GM18868 (cell line): Measurements from ENCODE around the gene SYPL2.
A peak's percentile ranks its signal among the peaks of the same experiment; 100 is the strongest.

Experiments used
- ATAC-seq: cut with Tn5 transposase; IDR thresholded peaks from one replicate; pipeline ENCODE4 v1.9.1; 2021; ENCODE audit warnings: mild to moderate bottlenecking, moderate library complexity; ENCODE audit not compliant: unreplicated experiment

The SYPL2 gene

GRCh38 chr1:109490934-109491302 is 24.6 kb downstream of the SYPL2 start:
- no peak for ATAC-seq

GRCh38 chr1:109491372-109491771 is 25.0 kb downstream of the SYPL2 start:
- ATAC-seq = no peak

GRCh38 chr1:109492779-109493178 is 26.4 kb downstream of the SYPL2 start:
- no peak for ATAC-seq

- no peak for ATAC-seq
Observed at GRCh38 chr1:109493227-109493626, 26.9 kb downstream of the SYPL2 start.

GRCh38 chr1:109493805-109494539 is 27.6 kb downstream of the SYPL2 start, which contains the start of gene CYB561D1:
CYB561D1 (plus strand) TSS chr1:109494094; CDS start chr1:109494140, 46 bp downstream.
- peak; percentile 89 for ATAC-seq

- ATAC-seq = no peak
Observed at GRCh38 chr1:109495738-109496137, 29.4 kb downstream of the SYPL2 start.

GRCh38 chr1:109497449-109498160 is 31.3 kb downstream of the SYPL2 start:
- ATAC-seq = no peak

GRCh38 chr1:109498161-109498801 is 31.9 kb downstream of the SYPL2 start:
- no peak for ATAC-seq

- ATAC-seq = no peak
Observed at GRCh38 chr1:109499081-109499480, 32.7 kb downstream of the SYPL2 start.

GRCh38 chr1:109499661-109500536 is 33.6 kb downstream of the SYPL2 start:
- peak; percentile 45 for ATAC-seq

- ATAC-seq = no peak
Observed at GRCh38 chr1:109500941-109501381, 34.6 kb downstream of the SYPL2 start.

GRCh38 chr1:109501644-109502363 is 35.5 kb downstream of the SYPL2 start:
- no peak for ATAC-seq

GRCh38 chr1:109502364-109502851 is 36.1 kb downstream of the SYPL2 start:
- no peak for ATAC-seq

GRCh38 chr1:109503935-109504334 is 37.6 kb downstream of the SYPL2 start:
- no peak for ATAC-seq

- ATAC-seq = no peak
Observed at GRCh38 chr1:109504974-109505373, 38.6 kb downstream of the SYPL2 start.

- ATAC-seq = no peak
Observed at GRCh38 chr1:109508001-109508872, 41.9 kb downstream of the SYPL2 start.

- ATAC-seq = no peak
Observed at GRCh38 chr1:109508873-109509175, 42.5 kb downstream of the SYPL2 start.

GRCh38 chr1:109509176-109510134 is 43.1 kb downstream of the SYPL2 start, which contains the start of gene AMIGO1:
AMIGO1 (minus strand) TSS chr1:109509727; CDS start chr1:109508912, 815 bp downstream.
- no peak for ATAC-seq
